ENCODE data around the gene DYNLL1.
"Not testable (repeated sequence)": the region's sequence is repeated elsewhere in the genome, so short reads cannot be mapped to it uniquely, and the experiment has no call there.

DYNLL1 gene

GRCh38 chr12:120495731-120496412 is at the start of gene DYNLL1:
Gene DYNLL1, plus strand, starts transcription at chr12:120496113. Its CDS starts 309 bp downstream, at chr12:120496422.
- DNase-seq = peak; percentile 89

GRCh38 chr12:120446844-120447178 is 49.1 kb upstream of the DYNLL1 start:
- DNase-seq = not testable (repeated sequence)

- DNase-seq = no peak
These were observed 47.9 kb upstream of the DYNLL1 start for GRCh38 chr12:120447992-120448391.

- DNase-seq = peak; percentile 48
These were observed 43.4 kb upstream of the DYNLL1 start for GRCh38 chr12:120452524-120452923.

GRCh38 chr12:120453060-120453750 is 42.7 kb upstream of the DYNLL1 start:
- DNase-seq = no peak

- no peak for DNase-seq
These were observed 41.9 kb upstream of the DYNLL1 start for GRCh38 chr12:120453977-120454376.

- no peak for DNase-seq
These were observed 40.6 kb upstream of the DYNLL1 start for GRCh38 chr12:120455302-120455701.

- no peak for DNase-seq
These were observed 38.8 kb upstream of the DYNLL1 start for GRCh38 chr12:120457133-120457532.

- DNase-seq = no peak
These were observed 35.8 kb upstream of the DYNLL1 start for GRCh38 chr12:120460157-120460556.

GRCh38 chr12:120462099-120462640 is 33.7 kb upstream of the DYNLL1 start:
- no peak for DNase-seq

- no peak for DNase-seq
These were observed 32.2 kb upstream of the DYNLL1 start for GRCh38 chr12:120463712-120464111.

- no peak for DNase-seq
These were observed 30.2 kb upstream of the DYNLL1 start for GRCh38 chr12:120465756-120466155.

GRCh38 chr12:120466560-120467315 is 29.2 kb upstream of the DYNLL1 start:
- DNase-seq = no peak

- no peak for DNase-seq
These were observed 28.5 kb upstream of the DYNLL1 start for GRCh38 chr12:120467439-120467838.

- DNase-seq = peak; percentile 27
These were observed 27.5 kb upstream of the DYNLL1 start for GRCh38 chr12:120468325-120468820.

GRCh38 chr12:120468821-120469449 is 27.0 kb upstream of the DYNLL1 start:
- no peak for DNase-seq

- DNase-seq = peak; percentile 91
These were observed 26.3 kb upstream of the DYNLL1 start, which contains the start of gene SRSF9 for GRCh38 chr12:120469450-120470149. Gene SRSF9, minus strand, starts transcription at chr12:120469748. Its CDS starts 139 bp downstream, at chr12:120469609.

GRCh38 chr12:120470150-120470784 is 25.6 kb upstream of the DYNLL1 start:
- DNase-seq = no peak

- peak; percentile 10 for DNase-seq
These were observed 23.4 kb upstream of the DYNLL1 start for GRCh38 chr12:120472521-120472920.

- DNase-seq = no peak
These were observed 21.9 kb upstream of the DYNLL1 start for GRCh38 chr12:120473807-120474615.

GRCh38 chr12:120474616-120474960 is 21.3 kb upstream of the DYNLL1 start:
- DNase-seq = peak; percentile 88

Data from NCI-H226 (cell line).